GM18517 (cell line): Measurements from ENCODE around the gene TRPM1.
"Not testable (repeated sequence)": the region's sequence is repeated elsewhere in the genome, so short reads cannot be mapped to it uniquely, and the experiment has no call there.

ENCODE experiments used
- ATAC-seq: cut with Tn5 transposase; IDR thresholded peaks from one replicate; pipeline ENCODE4 v1.9.1; 2021; ENCODE audit warnings: mild to moderate bottlenecking, moderate library complexity; ENCODE audit not compliant: unreplicated experiment

The TRPM1 gene

GRCh38 chr15:31125061-31125460 is 23.5 kb upstream of the TRPM1 start:
- ATAC-seq, result no peak

GRCh38 chr15:31116423-31117030 is 15.0 kb upstream of the TRPM1 start:
- no peak for ATAC-seq

GRCh38 chr15:31111091-31111647 is 9.6 kb upstream of the TRPM1 start:
- no peak for ATAC-seq

- ATAC-seq, result no peak
These were observed 7.3 kb upstream of the TRPM1 start for GRCh38 chr15:31108836-31109235.

- no peak for ATAC-seq
These were observed 5.2 kb upstream of the TRPM1 start for GRCh38 chr15:31106495-31107300.

DNA sequence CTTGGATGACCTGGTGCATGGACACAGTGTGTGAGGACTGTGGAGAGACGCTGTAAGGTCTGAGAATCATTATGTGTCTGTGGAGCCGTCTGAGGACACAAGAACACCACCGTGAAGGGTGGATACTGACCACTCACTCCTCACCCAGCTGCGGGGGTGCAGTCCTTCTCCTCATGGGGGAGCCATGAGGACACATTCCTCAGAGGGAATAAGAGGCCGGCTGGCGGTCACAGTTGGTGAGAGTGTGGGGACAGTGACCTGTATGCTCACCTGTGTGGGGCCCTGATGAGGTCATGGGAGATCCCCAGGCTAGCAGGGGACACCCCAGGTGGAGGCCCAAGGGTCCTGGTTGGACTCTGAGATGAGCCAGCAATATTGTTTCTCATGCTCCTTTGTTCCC is 2.5 kb upstream of the TRPM1 start:
- ATAC-seq, result no peak

DNA sequence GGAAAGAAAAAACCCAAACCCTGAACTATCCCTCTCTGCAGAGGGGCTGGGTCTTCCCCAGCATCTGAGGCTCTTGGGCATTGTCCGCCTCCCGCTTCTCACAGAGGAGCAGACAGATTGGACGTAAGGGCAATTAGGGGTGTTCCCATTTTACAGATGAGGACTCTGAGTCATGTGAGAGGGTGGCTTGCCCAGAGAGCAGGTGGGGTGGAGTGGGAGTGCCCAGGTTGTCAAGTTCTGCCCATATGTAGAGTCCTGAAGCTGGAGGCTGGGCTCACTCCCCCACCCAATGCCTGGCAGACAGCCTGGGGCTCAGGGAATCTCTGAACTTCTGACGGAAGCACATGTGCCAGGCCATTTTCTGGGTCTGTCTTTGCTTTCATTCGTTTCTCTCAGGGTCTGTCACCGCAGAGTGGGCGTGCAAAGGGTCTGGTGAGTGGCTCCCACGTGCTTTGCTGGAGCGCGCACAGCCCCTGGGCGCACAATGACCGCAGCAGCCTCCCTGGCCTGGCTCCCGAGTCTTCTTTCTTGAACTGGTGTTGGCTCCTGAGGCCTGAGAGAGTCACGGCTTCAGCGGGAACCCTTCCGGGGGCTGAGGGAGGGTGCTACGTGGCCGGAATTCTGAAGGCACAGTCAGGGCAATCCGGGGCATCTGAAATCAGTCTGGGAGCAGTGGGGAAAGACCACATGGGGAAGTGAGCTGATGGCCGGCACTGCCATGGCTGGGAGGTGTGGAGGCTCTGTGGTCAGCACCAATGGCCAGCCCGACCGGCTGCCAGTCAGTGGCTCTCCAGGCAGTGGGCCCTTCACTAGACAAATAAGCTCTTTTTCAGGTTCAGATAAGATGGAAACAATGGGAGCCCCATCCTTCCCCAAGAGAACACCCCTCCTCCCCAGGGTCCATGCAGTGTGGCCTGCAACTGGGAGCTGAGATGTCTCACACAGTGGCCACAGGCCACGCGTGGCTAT is 1.1 kb upstream of the TRPM1 start:
- no peak for ATAC-seq

GRCh38 chr15:31102039-31102321 is 455 bp upstream of the TRPM1 start:
- ATAC-seq, result no peak

DNA sequence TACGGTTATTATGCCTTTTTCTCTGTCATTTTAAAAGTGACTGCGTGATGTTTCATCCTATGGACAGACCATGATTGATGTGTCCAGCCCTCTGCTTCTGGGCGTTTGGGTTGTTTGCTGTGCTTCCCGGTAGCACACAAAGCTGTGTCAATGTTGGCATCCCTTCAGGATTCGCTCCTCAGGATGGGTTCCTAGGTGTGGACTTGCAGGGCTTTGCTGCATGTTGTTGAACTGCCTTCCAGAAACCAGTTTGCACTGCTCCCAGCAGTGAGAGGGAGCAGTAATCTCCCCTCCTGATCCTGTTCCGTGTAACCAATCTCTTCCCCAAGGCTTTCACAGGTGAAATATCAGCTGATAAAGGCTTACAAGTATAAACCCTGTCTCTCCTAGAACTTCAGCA is 787 bp downstream of the TRPM1 start:
- no peak for ATAC-seq

- ATAC-seq, result no peak
These were observed 2.4 kb downstream of the TRPM1 start for GRCh38 chr15:31098953-31099740.

DNA sequence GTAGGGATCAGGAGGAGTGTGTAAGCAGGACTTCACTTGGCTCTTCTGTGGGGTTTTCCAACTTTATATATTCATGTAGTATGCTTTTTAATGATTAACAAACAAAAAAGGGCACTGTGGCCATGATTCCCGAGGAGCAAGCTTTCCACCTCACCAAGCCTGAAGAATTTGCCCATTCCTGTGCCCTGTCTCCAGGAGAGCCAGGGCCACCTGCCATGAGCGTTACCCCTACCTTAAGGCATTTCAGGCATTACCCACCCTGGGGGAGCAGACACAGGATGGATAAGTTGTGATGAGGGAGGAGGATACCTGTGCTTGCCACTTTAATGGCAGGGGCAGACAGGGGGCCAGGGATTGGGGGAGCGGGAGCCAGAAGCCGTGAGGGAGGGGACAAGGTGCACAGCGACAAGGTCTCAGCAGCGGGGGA is 3.0 kb downstream of the TRPM1 start:
- no peak for ATAC-seq

DNA sequence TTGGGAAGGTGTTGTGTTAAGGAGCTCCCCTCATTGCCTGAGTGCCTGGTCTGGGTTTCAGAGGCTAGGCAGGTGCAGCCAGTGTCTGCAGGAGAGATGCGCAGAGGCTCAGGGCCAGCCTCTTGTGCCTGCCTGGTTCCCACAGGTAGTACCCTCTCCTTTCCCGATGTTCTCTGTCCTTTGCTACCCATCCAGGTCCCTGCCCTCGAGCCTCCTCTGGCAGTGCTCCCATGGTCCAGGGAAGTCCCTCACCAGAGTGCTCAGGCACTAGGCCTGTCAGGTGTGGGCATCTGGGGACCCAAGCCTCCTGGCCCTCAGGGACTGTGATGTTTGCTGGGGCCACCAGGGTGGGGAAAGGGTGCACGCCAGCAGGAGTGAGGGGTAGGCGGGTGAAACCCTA is 5.0 kb downstream of the TRPM1 start:
- no peak for ATAC-seq

DNA sequence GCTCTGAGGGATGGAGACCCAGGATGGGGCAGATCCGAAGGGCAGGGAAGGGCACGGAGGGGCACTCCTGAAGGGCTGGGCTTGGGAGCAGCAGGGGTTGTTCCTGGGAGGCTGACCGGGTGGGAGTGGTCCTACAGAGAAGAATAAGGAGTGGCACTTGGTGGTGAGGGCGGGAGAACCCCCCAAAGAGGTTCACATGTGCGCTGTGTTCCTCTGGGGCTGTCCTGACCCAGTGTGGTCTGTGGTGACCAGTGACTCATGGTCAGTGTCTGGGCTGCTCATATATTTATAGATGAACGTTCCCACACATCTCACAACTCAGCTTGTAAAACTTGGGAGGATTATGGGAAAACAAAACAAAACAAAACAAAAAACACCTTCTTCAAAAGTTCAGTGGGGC is 10.0 kb downstream of the TRPM1 start:
- ATAC-seq, result no peak

- no peak for ATAC-seq
These were observed 10.8 kb downstream of the TRPM1 start for GRCh38 chr15:31090766-31091165.

GRCh38 chr15:31089368-31090047 is 12.0 kb downstream of the TRPM1 start:
- no peak for ATAC-seq

- no peak for ATAC-seq
These were observed 12.7 kb downstream of the TRPM1 start for GRCh38 chr15:31088672-31089367.

DNA sequence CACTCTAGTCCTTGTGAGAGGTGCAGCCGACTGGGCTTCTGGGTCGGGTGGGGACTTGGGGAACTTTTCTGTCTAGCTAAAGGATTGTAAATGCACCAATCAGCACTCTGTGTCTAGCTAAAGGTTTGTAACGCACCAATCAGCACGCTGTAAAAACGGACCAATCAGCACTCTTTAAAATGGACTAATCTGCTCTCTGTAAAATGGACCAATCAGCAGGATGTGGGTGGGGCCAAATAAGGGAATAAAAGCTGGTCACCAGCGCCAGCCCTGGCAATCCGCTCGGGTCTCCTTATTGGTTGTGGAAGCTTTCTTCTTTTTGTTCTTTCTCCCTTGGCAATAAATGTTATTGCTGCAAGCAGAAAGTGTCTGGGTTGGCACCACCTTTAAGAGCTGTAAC is 13.5 kb downstream of the TRPM1 start:
- not testable (repeated sequence) for ATAC-seq

DNA sequence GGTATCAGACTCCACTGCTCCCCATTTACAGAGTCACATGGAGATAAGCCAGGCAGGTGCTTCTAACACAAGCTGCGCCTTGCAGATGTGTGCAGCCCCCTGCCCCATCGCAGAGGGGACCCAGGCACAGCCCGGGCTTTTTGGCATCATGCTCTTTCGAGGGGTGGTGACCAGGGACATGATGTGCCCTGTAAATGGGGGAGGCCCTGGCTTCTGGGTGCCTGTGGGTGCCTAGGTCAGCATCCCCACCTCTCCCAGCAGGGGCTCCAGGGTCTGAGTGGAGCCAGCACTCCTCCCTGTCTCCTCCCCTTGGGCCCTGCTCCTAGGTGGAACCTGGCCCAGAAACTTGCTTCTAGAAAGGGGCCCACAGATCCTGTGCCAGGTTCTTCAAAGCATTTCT is 15.2 kb downstream of the TRPM1 start:
- no peak for ATAC-seq

- no peak for ATAC-seq
These were observed 16.2 kb downstream of the TRPM1 start for GRCh38 chr15:31085359-31085758.
